ENCODE measurements around the gene RABGAP1L. TPM values are rescaled to one million over a fixed set of nuclear protein-coding genes. Genes with fewer than 3 reads are reported as not detected.
"Not testable (repeated sequence)": the region's sequence is repeated elsewhere in the genome, so short reads cannot be mapped to it uniquely, and the experiment has no call there.

Gene RABGAP1L
- total RNA-seq, 1 donor from 2014 or later = 36.2 TPM

GRCh38 chr1:175013445-175013844, 854.1 kb downstream of the RABGAP1L start:
- DNase-seq = no peak

- DNase-seq = no peak
Measured at GRCh38 chr1:175015243-175015642, 855.9 kb downstream of the RABGAP1L start.

- DNase-seq = no peak
Measured at GRCh38 chr1:175019524-175019923, 860.2 kb downstream of the RABGAP1L start.

- peak; percentile 99 for DNase-seq
Measured at GRCh38 chr1:175023043-175023921, 864.0 kb downstream of the RABGAP1L start, which contains the start of gene MRPS14. TSS of gene MRPS14 (minus strand) at chr1:175023425. CDS start at chr1:175023408, 17 bp downstream.

GRCh38 chr1:175023922-175024242, 864.6 kb downstream of the RABGAP1L start:
- DNase-seq = not testable (repeated sequence)

GRCh38 chr1:175024773-175025172, 865.5 kb downstream of the RABGAP1L start:
- no peak for DNase-seq

- no peak for DNase-seq
Measured at GRCh38 chr1:175033953-175034352, 874.6 kb downstream of the RABGAP1L start.

- DNase-seq = no peak
Measured at GRCh38 chr1:175034775-175035174, 875.5 kb downstream of the RABGAP1L start.

GRCh38 chr1:175035865-175036264, 876.5 kb downstream of the RABGAP1L start:
- DNase-seq = no peak

GRCh38 chr1:175036476-175036875, 877.2 kb downstream of the RABGAP1L start:
- no peak for DNase-seq

GRCh38 chr1:175037416-175037815, 878.1 kb downstream of the RABGAP1L start:
- DNase-seq = no peak

- DNase-seq = no peak
Measured at GRCh38 chr1:175040324-175040879, 881.1 kb downstream of the RABGAP1L start.

GRCh38 chr1:175042650-175043049, 883.3 kb downstream of the RABGAP1L start:
- DNase-seq = no peak

GRCh38 chr1:175043824-175044223, 884.5 kb downstream of the RABGAP1L start:
- DNase-seq = no peak

- not testable (repeated sequence) for DNase-seq
Measured at GRCh38 chr1:175044591-175044990, 885.3 kb downstream of the RABGAP1L start.

Other genes with a start within 250 kb of the RABGAP1L start
- gene SERPINC1, start 242.2 kb upstream of the RABGAP1L start, total RNA-seq = 0.05 TPM in 1 of 2 replicates, not detected in the other
- 22.6 TPM in 2 replicates for gene RC3H1, start 137.2 kb upstream of the RABGAP1L start, total RNA-seq